SHP77 (cell line): ENCODE results near the gene GOLPH3L.
"Not testable (repeated sequence)": the region's sequence is repeated elsewhere in the genome, so short reads cannot be mapped to it uniquely, and the experiment has no call there.

Experiments
- DNase-seq, 2 experiments: peaks; one replicate each; lab custom pipeline; 2025; lab: John Stamatoyannopoulos, UW

GOLPH3L gene

GRCh38 chr1:150615346-150616201 is 81.4 kb downstream of the GOLPH3L start:
- DNase-seq: no peak

DNA sequence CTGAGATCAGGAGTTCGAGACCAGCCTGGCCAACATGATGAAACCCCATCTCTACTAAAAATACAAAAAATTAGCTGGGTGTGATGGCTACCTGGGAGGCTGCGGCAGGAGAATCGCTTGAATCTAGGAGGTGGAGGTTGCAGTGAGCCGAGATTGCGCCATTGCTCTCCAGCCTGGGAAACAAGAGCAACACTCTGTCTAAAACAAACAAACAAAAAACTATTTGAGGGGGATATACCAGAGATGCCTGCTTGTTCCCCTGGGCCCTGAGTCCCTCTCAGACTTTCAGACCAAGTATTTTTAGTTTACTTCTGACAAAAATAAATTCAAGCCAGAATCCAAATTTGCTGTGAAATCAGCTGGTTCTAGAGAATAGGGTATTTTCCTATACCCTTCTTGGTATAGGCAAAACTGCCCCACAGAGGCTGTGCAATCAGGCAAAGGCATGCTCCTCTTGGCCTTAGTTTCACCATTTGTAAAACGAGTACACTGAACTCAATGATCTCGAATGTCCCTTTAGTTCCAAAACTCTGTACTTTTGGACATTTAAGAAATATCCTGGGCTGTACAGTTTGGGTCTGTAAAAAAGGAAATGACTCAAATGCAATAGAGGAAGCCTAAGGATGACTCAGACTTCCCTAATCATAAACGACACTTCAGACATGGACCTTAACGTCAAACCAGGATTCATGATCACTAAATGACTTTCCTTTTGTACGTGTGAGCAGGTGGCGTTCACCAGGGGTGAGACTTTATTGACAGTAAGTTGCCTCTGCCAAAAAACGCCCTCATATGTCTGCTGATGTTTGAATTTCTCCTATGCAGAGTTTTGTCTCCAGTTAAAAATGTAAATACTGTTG is 83.7 kb downstream of the GOLPH3L start:
- DNase-seq: peak; percentile 99

- DNase-seq: no peak
Measured at GRCh38 chr1:150612014-150612345, 85.0 kb downstream of the GOLPH3L start.

GRCh38 chr1:150610576-150610975 is 86.4 kb downstream of the GOLPH3L start:
- DNase-seq: no peak

DNA sequence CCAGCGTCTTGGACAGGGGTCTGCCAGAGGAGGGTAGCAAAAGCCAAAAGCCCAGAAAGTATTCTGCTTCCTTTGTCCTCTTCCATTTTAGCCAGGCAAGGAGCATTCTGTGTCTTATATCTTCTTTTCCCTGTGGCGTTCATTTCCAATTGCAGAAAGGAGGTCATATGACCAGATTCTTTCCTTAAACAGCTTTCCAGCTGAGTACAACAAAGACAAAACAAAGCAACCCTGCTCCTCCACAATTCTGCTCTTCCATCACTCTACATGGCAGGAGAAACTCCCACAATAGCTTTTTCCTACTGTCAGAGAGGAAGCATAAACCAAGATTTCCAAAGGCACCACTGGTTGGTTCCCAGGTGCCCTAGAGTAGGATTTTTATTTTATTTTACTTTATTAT is 87.2 kb downstream of the GOLPH3L start:
- no peak for DNase-seq

- DNase-seq: no peak
Measured at GRCh38 chr1:150606463-150607142, 90.4 kb downstream of the GOLPH3L start.

DNA sequence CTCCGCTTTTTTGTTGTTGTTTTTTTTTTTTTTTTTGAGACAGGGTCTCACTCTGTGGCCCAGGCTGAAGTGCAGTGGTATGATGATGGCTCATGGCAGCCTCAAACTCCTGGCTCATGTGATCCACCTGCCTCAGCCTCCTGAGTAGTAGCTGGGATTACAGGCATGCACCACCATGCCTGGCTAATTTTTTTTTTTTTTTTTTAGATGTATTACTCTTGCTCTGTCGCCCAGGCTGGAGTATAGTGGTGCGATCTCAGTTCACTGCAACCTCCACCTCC is 91.6 kb downstream of the GOLPH3L start:
- not testable (repeated sequence) for DNase-seq

GRCh38 chr1:150604226-150604588 is 92.7 kb downstream of the GOLPH3L start:
- no peak for DNase-seq

GRCh38 chr1:150603711-150604110 is 93.2 kb downstream of the GOLPH3L start:
- no peak for DNase-seq

- not testable (repeated sequence) for DNase-seq
Measured at GRCh38 chr1:150602372-150602771, 94.6 kb downstream of the GOLPH3L start.

DNA sequence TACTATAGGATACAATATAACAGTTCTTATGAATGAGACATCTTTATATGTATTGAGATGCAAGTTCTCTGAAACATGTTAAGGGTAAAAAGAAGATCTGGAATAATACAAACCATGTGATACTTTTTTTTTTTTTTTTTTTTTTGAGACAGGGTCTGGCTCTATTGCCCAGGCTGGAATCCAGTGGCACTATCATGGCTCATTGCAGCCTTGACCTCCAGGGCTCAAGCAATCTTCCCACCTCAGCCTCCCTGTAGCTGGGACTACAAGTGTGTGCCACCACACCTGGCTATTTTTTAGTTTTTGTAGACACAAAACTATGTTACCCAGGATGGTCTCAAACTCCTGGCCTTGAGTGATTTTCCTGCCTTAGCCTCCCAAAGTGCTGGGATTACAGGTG is 95.4 kb downstream of the GOLPH3L start:
- no peak for DNase-seq

- DNase-seq: not testable (repeated sequence)
Measured at GRCh38 chr1:150598346-150598745, 98.6 kb downstream of the GOLPH3L start.

- DNase-seq: no peak
Measured at GRCh38 chr1:150596976-150597375, 100.0 kb downstream of the GOLPH3L start.
